HUES48 (cell line): ENCODE results near the gene DAB2IP.

ENCODE experiments used
- H3K27ac ChIP-seq: one replicate; pipeline ENCODE4 v1.7.0; 2013; ENCODE audit warnings: low read depth, low read length, inconsistent platforms
- H3K27me3 ChIP-seq: 2 replicates; pipeline ENCODE4 v1.6.1; 2013; ENCODE audit warnings: mild to moderate bottlenecking, low read length; ENCODE audit not compliant: control insufficient read depth, insufficient read depth
- H3K36me3 ChIP-seq: 2 replicates; pipeline ENCODE4 v1.6.1; 2013; ENCODE audit warnings: low read length; ENCODE audit not compliant: control insufficient read depth, insufficient read depth
- H3K4me1 ChIP-seq: 2 replicates; pipeline ENCODE4 v1.6.1; 2013; ENCODE audit warnings: mild to moderate bottlenecking, low read length; ENCODE audit not compliant: control insufficient read depth, insufficient read depth
- H3K4me3 ChIP-seq: 2 replicates; pipeline ENCODE4 v1.5.1; 2013; ENCODE audit warnings: mild to moderate bottlenecking, low read depth, low read length
- H3K9ac ChIP-seq: 2 replicates; pipeline ENCODE4 v1.6.1; 2013; ENCODE audit warnings: mild to moderate bottlenecking, low read depth, low read length, moderate library complexity
- H3K9me3 ChIP-seq: 2 replicates; pipeline ENCODE4 v1.6.1; 2013; ENCODE audit warnings: low read length; ENCODE audit not compliant: control insufficient read depth, insufficient read depth

The DAB2IP gene

GRCh38 chr9:121651295-121652020 is at the start of gene DAB2IP:
DAB2IP (plus strand) TSS chr9:121651634; CDS start chr9:121651776, 142 bp downstream.
- Histone ChIP-seq H3K9me3 (no peaks in the 10 kb centered on the region), H3K27me3 (peaks cover 8% of the 10 kb centered on the region), H3K4me1 (peaks cover 30% of the 10 kb centered on the region), H3K4me3 (peak within 1 kb of the TSS; percentile 70), H3K27ac (peak within 1 kb of the TSS; percentile 43), H3K36me3 (no peaks in the 10 kb centered on the region), H3K9ac (0 out of 2 replicates have a peak within 1 kb of the TSS, but pooled peaks have one; percentile 16)

DNA sequence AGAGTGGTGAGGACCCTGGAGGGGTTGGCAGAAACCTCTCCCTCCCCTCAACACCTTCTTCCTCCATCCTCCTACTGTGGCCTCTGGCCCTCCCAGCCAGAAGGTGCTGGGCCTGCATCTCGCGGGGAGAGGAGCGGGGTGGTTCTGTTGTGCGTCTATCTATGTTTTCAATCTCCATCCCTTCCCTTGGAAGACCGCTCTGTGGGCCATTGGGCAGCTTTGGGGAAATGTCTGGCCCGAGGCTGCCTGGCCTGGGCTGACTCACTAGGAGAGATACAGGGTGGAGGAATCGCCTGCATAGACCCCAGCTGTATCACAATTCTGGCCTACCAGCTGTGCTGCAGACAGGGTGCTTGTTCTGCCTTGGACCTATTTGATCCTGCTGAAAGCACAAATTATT is 48.4 kb upstream of the DAB2IP start:
- Histone ChIP-seq H3K27me3 (peaks cover 25% of the 10 kb centered on the region), H3K36me3 (no peaks in the 10 kb centered on the region), H3K9me3 (no peaks in the 10 kb centered on the region), H3K4me1 (peaks cover 5% of the 10 kb centered on the region; the same call in 1 of the 2 replicates), H3K4me3 (no peak overlapping the region), H3K9ac (no peak overlapping the region), H3K27ac (no peak overlapping the region)

GRCh38 chr9:121604242-121604641 is 47.2 kb upstream of the DAB2IP start:
- H3K9ac ChIP-seq: no peak overlapping the region
- no peak overlapping the region for H3K27ac ChIP-seq
- peaks cover 5% of the 10 kb centered on the region; the same call in 1 of the 2 replicates for H3K4me1 ChIP-seq
- no peaks in the 10 kb centered on the region for H3K36me3 ChIP-seq
- H3K9me3 ChIP-seq: no peaks in the 10 kb centered on the region
- H3K4me3 ChIP-seq: no peak overlapping the region
- H3K27me3 ChIP-seq: peaks cover 21% of the 10 kb centered on the region

GRCh38 chr9:121604654-121605053 is 46.8 kb upstream of the DAB2IP start:
- H3K9me3 ChIP-seq: no peaks in the 10 kb centered on the region

GRCh38 chr9:121607434-121608167 is 43.8 kb upstream of the DAB2IP start:
- Histone ChIP-seq H3K9me3 (no peaks in the 10 kb centered on the region), H3K27me3 (no peaks in the 10 kb centered on the region), H3K4me3 (no peak overlapping the region), H3K4me1 (peaks cover 9% of the 10 kb centered on the region), H3K9ac (no peak overlapping the region), H3K36me3 (no peaks in the 10 kb centered on the region), H3K27ac (peak overlapping the region; percentile 8)

More at GRCh38 chr9:121604654-121605053, 46.8 kb upstream of the DAB2IP start:
- H3K27ac ChIP-seq: no peak overlapping the region
- H3K9ac ChIP-seq: no peak overlapping the region
- no peak overlapping the region for H3K4me3 ChIP-seq
- peaks cover 19% of the 10 kb centered on the region for H3K27me3 ChIP-seq
- H3K4me1 ChIP-seq: peaks cover 5% of the 10 kb centered on the region; the same call in 1 of the 2 replicates
- H3K36me3 ChIP-seq: no peaks in the 10 kb centered on the region

GRCh38 chr9:121608168-121608853 is 43.1 kb upstream of the DAB2IP start:
- H3K27ac ChIP-seq: no peak overlapping the region
- H3K9ac ChIP-seq: no peak overlapping the region
- peaks cover 15% of the 10 kb centered on the region for H3K4me1 ChIP-seq

GRCh38 chr9:121609822-121610637 is 41.4 kb upstream of the DAB2IP start:
- Histone ChIP-seq H3K4me3 (no peak overlapping the region), H3K4me1 (peaks cover 9% of the 10 kb centered on the region), H3K9ac (no peak overlapping the region), H3K27me3 (no peaks in the 10 kb centered on the region), H3K9me3 (no peaks in the 10 kb centered on the region), H3K27ac (no peak overlapping the region), H3K36me3 (no peaks in the 10 kb centered on the region)

More at GRCh38 chr9:121608168-121608853, 43.1 kb upstream of the DAB2IP start:
- Histone ChIP-seq H3K9me3 (no peaks in the 10 kb centered on the region), H3K4me3 (no peak overlapping the region), H3K36me3 (no peaks in the 10 kb centered on the region), H3K27me3 (no peaks in the 10 kb centered on the region)

DNA sequence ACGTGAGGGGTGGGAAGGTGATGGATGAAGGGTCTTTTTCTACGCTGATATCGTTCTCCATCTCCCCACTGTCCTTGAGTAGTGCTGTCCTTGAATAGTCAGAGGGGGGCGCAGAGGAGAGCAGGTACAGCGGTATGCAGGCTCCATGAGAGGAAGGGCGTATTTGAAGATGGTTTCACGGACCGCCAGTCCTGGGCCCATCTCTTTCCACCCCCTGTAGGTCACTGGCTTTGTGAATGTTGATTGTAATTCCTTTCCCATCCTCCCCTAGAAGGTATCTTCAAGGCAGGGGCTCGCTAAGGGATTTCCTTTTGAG is 40.8 kb upstream of the DAB2IP start:
- Histone ChIP-seq H3K27me3 (no peaks in the 10 kb centered on the region), H3K9me3 (no peaks in the 10 kb centered on the region), H3K36me3 (no peaks in the 10 kb centered on the region), H3K9ac (no peak overlapping the region), H3K27ac (no peak overlapping the region), H3K4me1 (peaks cover 9% of the 10 kb centered on the region), H3K4me3 (no peak overlapping the region)

GRCh38 chr9:121612511-121612998 is 38.9 kb upstream of the DAB2IP start:
- H3K9me3 ChIP-seq: no peaks in the 10 kb centered on the region
- H3K4me3 ChIP-seq: no peak overlapping the region
- H3K4me1 ChIP-seq: peaks cover 9% of the 10 kb centered on the region
- no peaks in the 10 kb centered on the region for H3K27me3 ChIP-seq
- H3K9ac ChIP-seq: no peak overlapping the region
- no peaks in the 10 kb centered on the region for H3K36me3 ChIP-seq
- no peak overlapping the region for H3K27ac ChIP-seq

DNA sequence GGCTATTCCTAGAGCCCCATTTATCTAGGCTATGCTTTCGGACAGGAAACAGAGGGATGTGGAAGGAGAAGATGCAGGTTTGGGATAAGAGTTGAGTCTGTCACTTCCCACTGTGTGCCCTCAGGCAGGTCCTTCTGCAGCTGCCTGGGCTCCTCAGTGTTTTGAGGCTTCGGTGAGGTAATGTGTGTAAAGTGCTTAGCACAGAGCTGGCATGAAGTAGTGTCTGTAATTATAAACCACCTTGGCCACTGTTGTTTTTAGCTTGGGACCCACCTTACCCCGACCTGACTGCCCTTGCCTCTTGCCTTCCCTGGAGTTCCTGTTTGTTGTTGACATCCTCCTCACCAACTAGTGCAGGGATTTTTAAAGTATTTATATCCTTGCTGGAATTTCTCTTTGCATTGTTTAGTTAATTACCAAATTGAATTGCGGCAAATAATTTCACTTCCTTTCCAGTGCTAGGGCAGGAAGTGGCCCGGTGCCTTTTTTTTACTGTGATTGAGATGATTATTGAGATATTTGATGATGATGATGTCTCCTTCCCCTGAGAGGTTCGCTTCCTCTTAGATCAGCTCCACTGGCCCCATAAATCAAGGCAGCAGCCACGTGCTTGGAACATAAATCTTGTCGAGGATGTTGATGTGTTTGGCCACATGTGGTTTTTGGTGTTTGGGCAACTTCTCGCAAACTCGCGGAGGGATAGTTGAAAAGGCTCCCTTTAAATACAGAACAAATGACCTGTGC is 38.3 kb upstream of the DAB2IP start:
- H3K9ac ChIP-seq: no peak overlapping the region
- peaks cover 9% of the 10 kb centered on the region for H3K4me1 ChIP-seq
- H3K9me3 ChIP-seq: no peaks in the 10 kb centered on the region
- no peaks in the 10 kb centered on the region for H3K27me3 ChIP-seq
- no peak overlapping the region for H3K4me3 ChIP-seq
- H3K36me3 ChIP-seq: no peaks in the 10 kb centered on the region
- no peak overlapping the region for H3K27ac ChIP-seq
